ENCODE results near the gene SMNDC1. TPM values are rescaled to one million over a fixed set of nuclear protein-coding genes. Genes with fewer than 3 reads are reported as not detected.
A peak's percentile ranks its signal among the peaks of the same experiment; 100 is the strongest.

SMNDC1 gene
- total RNA-seq, 4 donors from 2014 or later: 10.3 to 15.8 (median 12.8) TPM

GRCh38 chr10:110304394-110304779 lies 333 bp downstream of the SMNDC1 start:
- TF ChIP-seq EP300 (IDR thresholded peaks at IDR 0.05): no peak
- no peak for TF ChIP-seq POLR2A (IDR thresholded peaks at IDR 0.05)
- no peak for TF ChIP-seq POLR2AphosphoS5 (IDR thresholded peaks at IDR 0.05)
- TF ChIP-seq CTCF (IDR thresholded peaks at IDR 0.05): no peak
- Histone ChIP-seq H3K4me3 (peak overlapping the region; percentile 97), H3K4me1 (peaks cover 49% of the 10 kb centered on the region), H3K27ac (peak overlapping the region; percentile 96), H3K27me3 (no peaks in the 10 kb centered on the region), H3K36me3 (peaks cover 17% of the 10 kb centered on the region), H3K9me3 (no peaks in the 10 kb centered on the region)
- DNase-seq (ENCODE audit: low spot score in 2 of 2): no peak
- under 1% methylated on average over 39 of the region's 42 CpGs for WGBS

GRCh38 chr10:110303681-110304080 lies 1.0 kb downstream of the SMNDC1 start:
- peak overlapping the region; percentile 97 for H3K4me3 ChIP-seq
- peaks cover 21% of the 10 kb centered on the region for H3K36me3 ChIP-seq
- no peaks in the 10 kb centered on the region for H3K27me3 ChIP-seq
- H3K4me1 ChIP-seq: peaks cover 49% of the 10 kb centered on the region
- TF ChIP-seq POLR2A (IDR thresholded peaks at IDR 0.05) (no peak), POLR2AphosphoS5 (IDR thresholded peaks at IDR 0.05) (no peak), CTCF (IDR thresholded peaks at IDR 0.05) (no peak), EP300 (IDR thresholded peaks at IDR 0.05) (no peak)
- WGBS: 4% methylated on average over 4 of the region's 4 CpGs
- no peaks in the 10 kb centered on the region for H3K9me3 ChIP-seq
- no peak for DNase-seq (ENCODE audit: low spot score in 2 of 2)
- no peak overlapping the region for H3K27ac ChIP-seq

- H3K4me3 ChIP-seq: no peak overlapping the region
- TF ChIP-seq CTCF (IDR thresholded peaks at IDR 0.05): no peak
- no peak for TF ChIP-seq POLR2A (IDR thresholded peaks at IDR 0.05)
- TF ChIP-seq EP300 (IDR thresholded peaks at IDR 0.05): no peak
- no peak for TF ChIP-seq POLR2AphosphoS5 (IDR thresholded peaks at IDR 0.05)
- DNase-seq (ENCODE audit: low spot score in 2 of 2): no peak
- no peak overlapping the region for H3K27ac ChIP-seq
- H3K27me3 ChIP-seq: no peaks in the 10 kb centered on the region
- H3K4me1 ChIP-seq: peaks cover 40% of the 10 kb centered on the region
- no peaks in the 10 kb centered on the region for H3K9me3 ChIP-seq
- peaks cover 52% of the 10 kb centered on the region for H3K36me3 ChIP-seq
- 78% methylated on average over 5 of the region's 5 CpGs for WGBS
Measured at GRCh38 chr10:110300486-110300986, 4.2 kb downstream of the SMNDC1 start.

- 91% methylated on average over 1 of the region's 1 CpG for WGBS
- Histone ChIP-seq H3K4me1 (peaks cover 18% of the 10 kb centered on the region), H3K36me3 (peaks cover 82% of the 10 kb centered on the region), H3K9me3 (no peaks in the 10 kb centered on the region), H3K27ac (no peak overlapping the region), H3K27me3 (no peaks in the 10 kb centered on the region), H3K4me3 (no peak overlapping the region)
- no peak for TF ChIP-seq POLR2A (IDR thresholded peaks at IDR 0.05)
- TF ChIP-seq POLR2AphosphoS5 (IDR thresholded peaks at IDR 0.05): no peak
- TF ChIP-seq CTCF (IDR thresholded peaks at IDR 0.05): no peak
- TF ChIP-seq EP300 (IDR thresholded peaks at IDR 0.05): no peak
- no peak for DNase-seq (ENCODE audit: low spot score in 2 of 2)
Measured at GRCh38 chr10:110296966-110297365, 7.8 kb downstream of the SMNDC1 start.

- WGBS: 87% methylated on average over 2 of the region's 2 CpGs
- TF ChIP-seq POLR2A (IDR thresholded peaks at IDR 0.05): no peak
- no peak for TF ChIP-seq EP300 (IDR thresholded peaks at IDR 0.05)
- no peak for TF ChIP-seq CTCF (IDR thresholded peaks at IDR 0.05)
- TF ChIP-seq POLR2AphosphoS5 (IDR thresholded peaks at IDR 0.05): no peak
- H3K27me3 ChIP-seq: no peaks in the 10 kb centered on the region
- no peak overlapping the region for H3K27ac ChIP-seq
- H3K4me3 ChIP-seq: no peak overlapping the region
- peaks cover 68% of the 10 kb centered on the region for H3K36me3 ChIP-seq
- H3K9me3 ChIP-seq: no peaks in the 10 kb centered on the region
- H3K4me1 ChIP-seq: peaks cover 3% of the 10 kb centered on the region
- DNase-seq (ENCODE audit: low spot score in 2 of 2): no peak
Measured at GRCh38 chr10:110286841-110287240, 17.9 kb downstream of the SMNDC1 start.

All from suprapubic skin (tissue), 4 donors.